ENCODE measurements around the gene SMIM11.
"Not testable (repeated sequence)": the region's sequence is repeated elsewhere in the genome, so short reads cannot be mapped to it uniquely, and the experiment has no call there.

The SMIM11 gene

DNA sequence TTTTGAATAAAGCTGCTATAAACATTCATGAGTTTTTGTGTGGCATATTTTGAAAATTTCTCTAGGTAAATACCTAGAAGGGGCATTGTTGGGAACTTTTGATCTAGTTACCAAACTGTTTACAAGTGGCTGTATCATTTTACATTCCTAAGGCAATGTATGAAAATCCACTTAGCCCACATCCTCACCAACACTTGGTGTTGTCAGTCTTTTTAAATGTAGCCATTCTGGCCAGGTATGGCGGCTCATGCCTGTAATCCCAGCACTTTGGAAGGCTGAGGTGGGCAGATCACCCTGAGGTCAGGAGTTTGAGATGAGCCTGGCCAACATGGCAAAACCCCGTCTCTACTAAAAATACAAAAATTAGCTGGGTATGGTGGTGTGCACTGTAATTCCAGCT lies 17.4 kb upstream of the SMIM11 start:
- DNase-seq: no peak

DNA sequence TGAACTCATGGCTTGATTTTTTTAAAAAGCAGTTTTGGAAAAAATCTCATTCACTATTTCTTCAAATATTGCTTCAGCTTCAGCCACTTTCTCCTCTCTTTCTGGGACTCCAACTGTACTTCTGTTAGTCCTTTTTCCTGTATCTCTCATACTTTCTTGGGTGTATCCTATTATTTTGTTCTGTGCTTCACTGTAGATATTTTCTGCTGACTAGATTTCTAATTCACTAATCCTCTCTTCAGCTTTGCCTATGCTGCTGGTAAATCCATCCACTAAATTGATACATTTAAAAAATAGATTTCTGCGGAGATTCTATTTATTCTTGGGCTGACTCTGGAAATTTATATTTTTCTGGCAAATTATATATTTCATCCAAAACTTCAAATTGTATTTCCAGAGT lies 16.4 kb upstream of the SMIM11 start:
- DNase-seq: no peak

DNA sequence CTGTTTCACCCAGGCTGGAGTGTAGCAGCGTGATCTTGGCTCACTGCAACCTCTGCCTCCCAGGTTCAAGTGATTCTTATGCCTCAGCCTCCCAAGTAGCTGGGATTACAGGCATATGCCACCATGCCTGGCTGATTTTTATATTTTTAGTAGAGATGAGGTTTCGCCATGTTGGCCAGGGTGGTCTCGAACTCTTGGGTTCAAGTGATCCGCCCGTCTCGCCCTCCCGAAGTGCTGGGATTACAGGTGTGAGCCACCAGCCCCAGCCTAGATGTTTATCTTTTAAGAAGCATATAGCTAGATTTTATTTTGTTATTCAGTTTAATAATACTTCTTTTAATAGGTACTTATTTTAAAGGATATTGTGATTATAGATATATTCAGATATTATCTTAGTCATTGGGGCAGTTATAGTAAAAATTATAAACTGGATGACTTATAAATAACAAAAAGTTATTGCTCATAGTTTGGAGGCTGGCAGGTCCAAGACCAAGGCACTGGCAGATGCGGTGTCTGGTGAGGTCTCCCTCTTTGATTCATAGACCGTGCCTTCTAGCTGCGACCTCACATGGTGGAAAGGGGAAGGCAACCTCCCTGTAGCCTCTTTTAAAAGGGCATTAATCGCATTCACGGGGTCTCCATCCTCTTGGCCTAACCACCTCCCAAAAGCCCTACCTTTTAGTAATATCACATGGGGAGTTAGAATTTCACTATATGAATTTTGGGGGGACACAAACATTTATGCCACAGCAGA lies 14.6 kb upstream of the SMIM11 start:
- DNase-seq: no peak

DNA sequence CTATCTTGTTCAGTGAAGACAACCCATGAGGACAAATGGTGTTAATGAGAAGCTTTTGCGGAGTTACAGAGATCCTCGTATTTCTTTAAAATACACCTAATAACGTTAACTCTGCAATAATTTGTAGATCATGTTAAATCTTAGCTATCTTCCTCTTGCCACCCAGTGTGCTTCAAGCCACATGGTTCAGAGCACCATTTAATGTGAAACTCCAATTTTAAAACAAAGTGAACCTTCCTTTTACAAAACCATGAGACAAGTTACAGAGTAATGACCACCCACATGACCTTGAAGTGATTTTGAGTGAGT lies 13.2 kb upstream of the SMIM11 start:
- DNase-seq: no peak

DNA sequence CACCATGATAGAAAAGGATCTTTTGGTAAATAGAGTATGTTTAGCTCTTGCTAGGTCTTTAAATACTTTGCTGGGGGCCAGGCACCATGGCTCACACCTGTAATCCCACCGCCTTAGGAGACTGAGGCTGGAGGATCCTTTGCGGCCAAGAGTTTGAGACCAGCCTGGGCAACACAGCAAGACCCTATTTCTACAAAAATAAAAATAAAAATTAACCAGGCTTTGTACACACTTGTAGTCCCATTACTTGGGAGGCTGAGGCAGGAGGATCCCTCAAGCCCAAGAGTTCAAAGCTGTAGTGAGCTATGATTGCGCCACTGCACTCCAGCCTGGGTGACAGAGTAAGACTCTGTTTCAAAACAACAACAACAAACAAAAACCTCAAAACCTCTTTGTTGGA lies 12.6 kb upstream of the SMIM11 start:
- DNase-seq: no peak

DNA sequence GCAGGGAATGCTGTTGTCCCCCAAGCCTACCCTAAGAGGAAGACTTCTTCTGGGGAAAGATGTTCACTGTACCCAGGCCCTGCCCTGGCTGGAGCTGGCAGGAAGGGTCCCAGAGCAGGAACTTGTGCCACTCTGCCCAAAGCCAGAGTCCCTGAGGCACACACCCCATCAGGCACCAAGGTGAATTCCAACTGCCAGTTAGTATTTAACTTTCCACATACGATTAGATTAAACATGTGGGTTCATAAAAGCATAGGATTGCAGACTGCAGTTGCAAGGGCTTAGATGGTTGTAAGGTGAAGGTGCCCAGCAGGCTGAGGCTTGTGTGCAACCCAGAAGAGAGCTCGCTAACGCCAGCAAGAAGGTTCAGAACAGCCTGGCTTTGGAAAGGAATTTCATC lies 11.6 kb upstream of the SMIM11 start, which contains the start of gene KCNE2:
Gene KCNE2, plus strand, starts transcription at position 274 of the 400 bp plus-strand sequence. CDS start 6,473 bp downstream, outside the sequence.
- DNase-seq: no peak

DNA sequence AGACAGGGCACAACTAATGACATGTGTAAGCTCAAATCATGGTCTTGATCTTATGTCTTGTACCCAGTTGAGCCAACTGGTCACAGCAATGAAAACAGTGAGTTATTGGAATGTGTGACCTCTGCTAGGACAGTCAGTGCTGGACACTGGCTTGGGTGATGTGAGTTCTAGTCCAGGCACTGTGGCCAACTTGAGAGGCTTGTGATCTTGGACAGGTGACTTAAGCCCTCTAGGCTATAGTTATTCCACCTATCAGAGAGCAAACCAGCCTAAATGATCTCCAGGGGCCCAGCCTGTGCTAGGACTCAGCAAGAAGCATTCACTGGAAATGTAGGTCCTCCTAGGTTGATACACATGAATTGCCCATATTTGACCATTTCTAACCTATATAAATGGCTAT lies 10.4 kb upstream of the SMIM11 start:
- DNase-seq: no peak

DNA sequence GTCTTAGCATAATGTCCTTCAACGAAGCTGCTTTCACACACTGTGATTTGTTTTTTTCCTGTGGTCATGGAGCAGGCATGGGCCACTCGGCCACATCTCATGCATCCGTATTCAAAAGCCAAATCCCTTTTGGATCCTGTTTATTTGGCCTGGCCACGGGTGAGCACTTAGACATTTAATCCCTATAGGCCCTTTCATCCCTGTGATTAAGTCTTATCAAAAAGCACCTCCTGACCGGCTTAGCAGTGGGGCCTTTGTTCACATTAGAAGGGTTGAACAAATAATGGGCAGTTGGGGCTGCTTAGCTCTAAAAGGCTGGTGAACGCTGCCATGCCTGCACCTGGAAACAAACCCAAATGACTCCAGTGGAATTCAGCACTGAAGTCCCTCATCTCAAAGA lies 9.5 kb upstream of the SMIM11 start:
- DNase-seq: no peak

DNA sequence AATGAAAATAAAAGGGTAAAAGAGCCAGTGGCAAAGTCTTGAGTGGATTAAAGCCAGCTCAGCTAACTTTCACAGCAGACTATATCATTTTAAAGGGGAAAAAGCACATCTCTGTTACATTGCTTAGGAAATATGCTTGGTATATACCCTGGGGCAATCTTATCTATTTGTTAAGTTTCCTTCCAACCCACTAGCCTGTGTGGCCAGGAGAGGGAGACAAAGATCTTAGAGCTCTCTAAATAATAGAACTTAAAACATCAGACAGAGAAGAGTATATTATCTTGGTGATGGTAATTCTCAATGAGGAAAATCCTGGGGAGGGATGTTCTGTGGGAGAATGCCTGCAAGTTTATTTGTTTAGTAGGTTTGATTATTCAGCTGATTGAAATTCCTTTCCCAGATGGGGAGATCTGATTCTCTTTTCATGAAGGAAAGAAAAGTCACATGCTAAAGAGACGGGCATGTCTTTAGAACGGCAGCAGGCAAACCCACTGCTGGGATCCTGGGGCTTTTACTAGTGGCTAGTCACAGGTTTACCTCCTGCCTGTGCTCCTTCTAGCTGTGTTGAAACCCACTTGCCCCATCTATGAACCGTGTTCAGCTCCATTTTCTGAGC lies 7.9 kb upstream of the SMIM11 start:
- DNase-seq: no peak

DNA sequence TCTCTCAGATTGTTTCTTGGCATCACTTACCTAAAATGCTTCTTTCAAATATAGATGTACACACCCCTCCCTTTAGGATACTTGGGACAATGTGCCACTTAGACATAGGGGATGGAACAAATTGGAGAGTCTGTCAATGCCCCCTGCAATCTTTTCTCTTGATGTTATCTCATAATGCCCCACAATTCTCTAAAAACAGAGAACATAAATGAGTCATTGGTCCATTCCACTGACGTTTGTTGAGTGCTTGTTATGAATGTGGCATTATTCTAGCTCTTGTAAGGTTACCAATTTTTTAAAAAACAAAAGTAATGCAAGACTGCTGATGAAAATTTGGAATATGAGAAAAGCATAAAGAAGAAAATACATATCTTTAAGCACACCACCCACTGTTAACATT lies 5.6 kb upstream of the SMIM11 start:
- DNase-seq: no peak

DNA sequence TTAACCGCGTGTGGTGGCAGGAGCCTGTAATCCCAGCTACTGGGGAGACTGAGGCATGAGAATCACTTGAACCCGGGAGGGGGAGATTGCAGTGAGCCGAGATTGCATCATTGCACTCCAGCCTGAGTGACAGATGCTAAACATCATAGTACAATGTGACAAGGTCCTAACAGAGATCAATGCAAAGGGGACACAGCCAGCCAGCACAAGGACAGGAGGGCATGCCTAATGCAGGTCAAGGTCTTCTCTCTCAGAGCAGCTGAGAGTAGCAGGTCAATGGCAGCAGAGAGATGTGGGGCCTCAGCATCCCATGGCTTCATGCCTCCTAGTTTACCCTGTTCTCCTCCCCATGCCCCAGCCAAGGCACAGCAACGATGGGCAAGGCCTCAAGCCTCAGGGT lies 3.0 kb upstream of the SMIM11 start:
- DNase-seq: no peak

DNA sequence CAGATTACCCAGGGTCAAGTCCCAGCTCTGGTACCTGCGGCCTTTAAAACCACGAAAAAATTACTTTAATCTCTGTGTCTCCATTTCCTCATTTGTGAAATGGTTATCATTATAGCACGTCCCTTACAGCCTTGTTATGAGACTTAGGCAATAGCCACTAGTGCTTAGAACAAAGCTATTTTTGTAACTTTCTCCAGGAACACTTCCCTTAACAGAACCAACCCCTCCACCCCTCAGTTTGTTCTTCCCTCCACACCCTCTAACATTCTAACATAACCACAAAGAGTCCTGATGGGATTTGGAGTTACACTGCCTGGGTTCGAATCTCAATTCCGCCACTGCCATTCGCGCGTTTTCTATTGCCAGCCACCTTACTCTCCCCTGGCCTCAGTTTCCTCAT lies 845 bp upstream of the SMIM11 start:
- DNase-seq: not testable (repeated sequence)

DNA sequence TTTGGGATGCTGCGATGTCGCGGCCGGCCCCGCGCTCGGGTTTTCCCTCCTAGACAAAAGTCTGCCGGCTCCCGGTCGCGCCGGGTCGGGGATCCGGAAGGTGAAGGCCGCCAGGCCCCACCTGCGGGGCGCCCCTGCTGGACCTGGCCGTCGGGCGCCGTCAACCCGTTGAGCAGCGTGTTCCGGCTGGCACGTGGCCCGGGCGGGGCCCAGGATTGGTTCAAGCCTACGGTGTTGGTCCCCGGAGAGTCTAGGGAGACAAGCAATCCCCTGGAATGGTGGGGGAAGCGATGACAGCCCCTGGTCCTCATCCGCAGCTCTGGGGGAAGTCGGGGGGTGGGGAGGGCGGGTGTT lies 289 bp downstream of the SMIM11 start:
- not testable (repeated sequence) for DNase-seq

DNA sequence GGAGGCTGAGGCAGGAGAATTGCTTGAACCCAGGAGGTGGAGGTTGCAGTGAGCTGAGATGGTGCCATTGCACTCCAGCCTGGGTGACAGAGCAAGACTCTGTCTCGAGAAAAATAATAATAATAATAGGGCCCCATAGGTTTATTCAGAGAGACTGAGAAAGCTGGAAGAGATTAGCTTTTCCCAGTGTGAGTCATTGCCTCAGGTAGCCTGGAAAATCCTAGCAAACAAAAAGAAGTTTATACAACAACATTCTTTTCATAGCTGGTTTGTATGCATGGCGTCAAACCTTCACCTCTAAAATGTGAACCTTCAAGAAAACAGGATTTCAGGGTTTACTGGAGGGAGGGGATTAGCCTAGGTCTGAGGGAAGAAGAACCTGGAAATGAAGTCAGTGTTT lies 7.8 kb downstream of the SMIM11 start:
- DNase-seq: not testable (repeated sequence)

DNA sequence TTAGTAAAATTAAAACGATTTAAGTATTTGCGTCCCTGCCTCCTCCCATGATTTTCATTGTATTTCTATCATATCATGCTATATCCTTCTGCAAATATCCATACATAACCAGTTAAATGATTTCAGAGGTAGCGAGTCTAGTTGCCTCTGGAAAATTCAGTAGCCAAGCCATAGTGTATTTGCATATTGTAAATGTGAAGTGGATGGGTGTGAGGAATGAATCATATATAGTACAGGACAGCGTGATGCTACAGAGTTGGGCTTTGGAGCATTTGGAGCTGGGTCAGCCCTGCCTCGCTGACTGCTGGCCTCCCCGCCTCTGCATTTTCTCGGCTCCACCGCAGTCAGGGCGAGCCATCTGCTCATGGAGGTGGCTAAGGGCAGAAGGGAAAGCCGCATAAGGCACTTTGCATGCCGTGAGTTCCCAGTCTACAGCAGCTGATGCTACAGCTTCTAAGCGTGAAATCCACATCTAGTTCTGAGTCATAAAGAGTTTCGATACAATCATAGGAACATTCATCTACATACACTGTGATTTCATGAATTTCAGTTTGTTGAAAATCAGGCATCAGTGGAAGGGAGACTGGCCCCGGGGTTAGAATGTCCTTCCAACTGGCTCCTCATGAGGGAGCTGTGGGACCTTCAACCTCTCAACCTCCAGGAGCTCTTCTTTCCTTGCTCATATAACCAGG lies 8.6 kb downstream of the SMIM11 start:
- not testable (repeated sequence) for DNase-seq

DNA sequence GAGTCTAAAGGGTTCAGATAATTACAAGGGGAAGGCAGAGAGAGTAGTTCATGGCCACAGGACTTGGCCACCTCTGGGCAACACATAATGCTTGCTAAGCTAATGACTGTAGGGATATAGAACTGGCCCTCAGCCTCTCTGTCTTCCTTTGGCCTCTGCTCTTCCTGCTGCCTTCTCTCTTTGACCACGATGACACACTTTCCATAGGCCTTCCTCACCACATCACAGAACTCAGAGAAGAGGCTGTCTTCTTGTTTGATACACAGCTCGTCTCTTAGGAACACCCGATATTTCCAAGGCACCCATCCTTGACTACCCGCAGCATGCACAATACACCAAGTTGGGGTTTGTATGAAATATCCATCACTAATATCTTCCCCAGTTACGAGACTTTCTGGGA lies 25.2 kb downstream of the SMIM11 start:
- DNase-seq: not testable (repeated sequence)

DNA sequence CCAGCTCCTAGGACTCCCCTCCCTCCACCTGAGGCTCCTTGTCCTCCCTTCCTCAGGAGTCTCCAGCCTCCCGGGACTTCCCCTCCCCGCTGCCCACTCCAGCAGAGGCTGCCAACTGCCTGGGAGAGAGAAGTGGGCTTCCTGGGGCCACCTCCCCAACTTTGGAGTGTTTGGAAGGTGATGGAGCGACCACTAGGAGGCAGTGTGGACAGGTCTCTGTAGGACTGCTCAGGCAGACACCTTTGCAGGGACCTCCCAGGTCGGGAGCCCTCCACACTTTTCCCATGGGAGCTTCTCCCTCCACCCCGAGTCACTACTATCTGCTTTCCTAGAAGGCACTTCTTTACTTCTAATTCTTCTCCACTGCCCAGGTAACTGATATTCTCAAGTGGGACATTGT lies 29.4 kb downstream of the SMIM11 start:
- not testable (repeated sequence) for DNase-seq

DNA sequence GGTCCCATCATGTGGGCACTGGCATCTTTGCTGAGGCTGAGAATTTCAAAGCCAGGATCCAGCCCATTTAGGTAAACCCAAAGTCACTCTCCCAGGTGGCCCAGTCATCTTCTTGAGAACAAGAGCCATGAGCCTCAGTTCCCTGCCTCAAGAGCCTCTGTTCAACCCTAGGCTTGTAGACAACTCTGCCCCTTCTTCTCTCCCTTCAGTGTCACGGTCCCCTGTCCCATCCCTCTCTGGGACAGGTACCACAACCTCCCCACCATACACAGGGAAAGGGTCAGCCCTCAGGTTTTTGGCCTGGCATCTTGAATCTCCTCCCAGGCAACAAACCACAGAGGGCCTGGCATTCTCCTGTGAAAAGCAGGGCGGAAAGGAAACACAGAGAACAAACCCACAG lies 30.4 kb downstream of the SMIM11 start:
- not testable (repeated sequence) for DNase-seq

DNA sequence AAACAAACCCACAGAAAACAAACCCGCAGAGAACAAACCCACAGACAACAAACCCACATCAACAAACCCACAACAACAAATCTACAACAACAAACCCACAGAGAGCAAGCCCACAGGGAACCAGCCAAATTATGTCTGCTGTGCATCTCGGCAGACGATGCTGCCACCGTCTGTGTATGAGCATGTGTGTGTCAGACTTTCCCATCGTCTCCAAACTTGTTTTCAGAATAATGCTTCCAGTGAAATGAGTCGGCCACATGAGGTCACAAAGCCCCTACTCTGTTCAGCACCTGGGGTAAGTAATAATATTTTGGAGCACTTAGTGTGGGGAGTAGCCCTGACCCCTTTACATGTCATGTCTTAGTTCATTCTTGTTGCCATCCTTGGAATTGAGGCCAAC lies 30.8 kb downstream of the SMIM11 start:
- DNase-seq: not testable (repeated sequence)

DNA sequence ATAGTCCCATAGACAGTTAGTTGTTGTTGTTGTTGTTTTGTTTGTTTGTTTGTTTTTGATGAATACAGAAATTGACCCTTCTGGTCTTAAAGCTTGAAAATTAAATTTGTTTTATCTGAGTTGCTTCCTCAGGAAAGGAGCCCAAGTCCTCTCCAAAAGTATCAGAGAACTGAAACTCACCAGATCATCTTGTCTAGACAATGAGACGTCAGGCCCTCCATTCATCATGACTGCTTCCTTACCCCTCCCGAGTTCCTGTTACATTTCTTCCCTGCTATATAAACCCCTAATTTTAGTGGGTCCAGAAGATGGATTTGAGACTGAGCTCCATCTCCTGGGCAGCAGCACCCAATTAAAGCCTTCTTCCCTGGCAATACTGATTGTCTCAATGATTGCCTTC lies 31.4 kb downstream of the SMIM11 start:
- DNase-seq: not testable (repeated sequence)

DNA sequence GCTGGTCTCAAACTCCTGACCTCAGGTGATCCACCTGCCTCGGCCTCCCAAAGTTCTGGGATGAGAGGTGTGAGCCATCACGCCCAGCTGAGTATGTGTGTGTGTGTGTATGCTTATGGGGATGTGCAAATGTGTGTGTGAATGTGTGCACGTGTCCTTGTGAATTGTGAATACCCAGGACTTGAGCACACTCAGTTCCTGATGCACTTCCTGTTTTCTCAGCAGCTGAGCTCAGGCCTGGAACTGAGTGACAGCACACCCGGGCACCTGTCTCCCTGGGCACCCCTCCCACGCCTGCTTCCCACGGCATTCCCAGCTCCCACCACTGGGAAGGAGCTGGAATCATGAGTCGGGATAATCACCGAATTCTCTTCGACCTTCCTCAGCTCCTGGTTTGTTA lies 32.0 kb downstream of the SMIM11 start:
- not testable (repeated sequence) for DNase-seq

DNA sequence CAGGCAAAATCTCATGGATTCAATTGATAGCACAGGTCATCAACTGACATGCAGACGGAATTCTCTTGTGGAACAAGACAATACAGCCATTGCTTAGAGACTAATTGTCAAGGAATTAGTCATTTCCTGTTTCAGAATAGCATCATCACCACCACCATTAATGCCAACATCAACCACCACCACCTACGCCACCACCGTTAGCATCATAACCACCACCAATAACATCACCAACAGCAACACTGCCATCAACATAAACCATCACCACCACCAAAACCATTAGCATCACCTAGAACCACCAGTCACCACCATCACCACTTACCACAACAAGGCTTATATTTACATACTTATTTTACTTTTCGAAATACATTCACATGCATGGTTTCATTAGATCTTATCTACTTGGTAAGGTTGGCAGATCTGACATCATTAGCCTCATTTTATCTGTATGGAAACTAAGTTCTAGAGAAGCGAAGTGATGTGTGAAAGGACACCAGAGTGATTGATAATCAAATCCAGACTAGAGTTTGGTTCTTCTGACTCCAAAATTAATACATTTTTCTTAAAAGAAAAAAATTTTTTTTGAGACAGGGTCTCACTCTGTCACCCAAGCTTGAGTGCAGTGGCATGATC lies 42.3 kb downstream of the SMIM11 start:
- DNase-seq: not testable (repeated sequence)

DNA sequence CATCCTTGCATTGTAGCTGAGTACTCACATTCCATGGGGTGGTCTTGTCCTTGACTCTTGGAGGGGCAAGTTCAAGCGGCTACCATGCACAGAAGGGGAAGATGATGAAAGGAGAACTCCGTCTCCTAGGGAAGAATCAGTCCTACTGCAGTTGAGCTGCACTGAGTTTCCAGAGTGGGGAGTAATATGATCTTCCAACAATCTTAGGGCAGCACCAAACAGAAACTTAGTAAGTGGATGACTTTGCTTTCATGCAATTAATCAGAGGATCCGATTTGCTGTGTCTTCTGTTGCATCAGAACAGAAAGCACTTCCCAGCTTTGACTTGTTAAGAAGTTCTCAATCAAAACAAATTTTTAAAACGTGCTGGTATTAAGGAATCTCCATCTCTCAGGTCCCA lies 48.5 kb downstream of the SMIM11 start, which contains the start of gene SMIM34:
Gene SMIM34, minus strand, starts transcription at position 147 of the 400 bp plus-strand sequence. Its CDS starts 112 bp downstream, at position 35.
- not testable (repeated sequence) for DNase-seq

DNA sequence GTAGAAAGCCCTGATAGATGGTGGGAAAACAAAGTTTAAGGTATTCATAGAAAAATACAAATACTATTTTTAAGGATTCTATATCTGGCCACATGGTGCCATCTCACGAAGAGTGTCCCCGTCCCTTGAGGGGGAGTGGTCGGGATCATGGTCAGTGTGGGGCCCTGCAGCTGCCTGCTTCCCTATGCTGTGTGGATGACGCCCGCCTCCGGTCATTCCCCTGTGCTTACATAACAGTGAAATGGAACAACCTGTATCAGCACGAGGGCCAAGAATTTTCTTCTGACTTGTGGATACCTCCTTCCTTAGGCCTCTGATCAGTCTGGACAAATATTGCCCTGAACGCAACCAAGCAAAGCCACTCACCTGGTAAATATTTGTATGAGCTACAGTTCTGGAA lies 52.0 kb downstream of the SMIM11 start:
- not testable (repeated sequence) for DNase-seq
